IMR-90 (cell line): ENCODE results near the gene SLC4A9. TPM values are rescaled to one million over a fixed set of nuclear protein-coding genes. Genes with fewer than 3 reads are reported as not detected.

Source experiments
- ATAC-seq: fragments of 200-7000 bp; cut with Tn5 transposase; 2 replicates; pipeline ENCODE4 v1.9.1; 2020; ENCODE audit warnings: low read depth, mild to moderate bottlenecking, moderate library complexity
- BruUV-seq: library from RNA; stranded (reverse); fragments of 400-500 nt; replicated peaks from 2 replicates; lab custom pipeline; 2021; lab: Mats Ljungman, UMichigan
- CTCF ChIA-PET: fragments of 300-600 bp; formaldehyde crosslinking; extraction: SDS; loops from one replicate; lab custom pipeline; 2021; ENCODE audit warnings: antibody characterized with exemption; lab: Yijun Ruan, JAX
- POLR2A ChIA-PET: fragments of 300-600 bp; sonication (Branson Sonifier 250); formaldehyde crosslinking; loops from one replicate; lab custom pipeline; 2022; ENCODE audit warnings: antibody characterized with exemption; ENCODE audit not compliant: unreplicated experiment; lab: Charles Lee
- DNase-seq: peaks from one replicate; pipeline ENCODE4 v3.0.0; 2013
- H2AFZ ChIP-seq: replicated peaks from 2 replicates; pipeline ENCODE3; 2013; ENCODE audit warnings: low read length, mild to moderate bottlenecking; ENCODE audit not compliant: poor library complexity
- H2AK5ac ChIP-seq: 2 replicates; pipeline ENCODE4 v1.6.1; 2013; ENCODE audit warnings: low read depth, low read length, inconsistent platforms
- H2AK9ac ChIP-seq: replicated peaks from 2 replicates; pipeline ENCODE3; 2013; ENCODE audit warnings: mild to moderate bottlenecking, low read depth, low read length, moderate library complexity; ENCODE audit not compliant: poor library complexity
- H2BK120ac ChIP-seq: 2 replicates; pipeline ENCODE4 v1.6.1; 2013; ENCODE audit warnings: low read depth, low read length, inconsistent platforms
- H2BK15ac ChIP-seq: 3 replicates; pipeline ENCODE4 v1.6.1; 2013; ENCODE audit warnings: low read depth, low read length, inconsistent platforms
- H2BK20ac ChIP-seq: 2 replicates; pipeline ENCODE4 v1.6.1; 2013; ENCODE audit warnings: low read depth, mild to moderate bottlenecking, inconsistent platforms, low read length, moderate library complexity
- H2BK5ac ChIP-seq: 2 replicates; pipeline ENCODE4 v1.6.1; 2013; ENCODE audit warnings: mild to moderate bottlenecking, low read depth, low read length, inconsistent platforms; ENCODE audit not compliant: poor library complexity, severe bottlenecking
- H3K14ac ChIP-seq: replicated peaks from 2 replicates; pipeline ENCODE4 v1.6.1; 2013; ENCODE audit warnings: low read depth, low read length, inconsistent platforms
- H3K18ac ChIP-seq: 2 replicates; pipeline ENCODE4 v1.6.1; 2013; ENCODE audit warnings: low read depth, low read length, control low read depth
- H3K23ac ChIP-seq: 2 replicates; pipeline ENCODE4 v1.6.1; 2013; ENCODE audit warnings: low read depth, low read length, inconsistent platforms
- H3K27ac ChIP-seq: 2 replicates; pipeline ENCODE4 v1.5.1; 2013; ENCODE audit warnings: mild to moderate bottlenecking, control low read depth, low read length; ENCODE audit not compliant: insufficient read depth
- H3K27me3 ChIP-seq: 2 replicates; pipeline ENCODE4 v1.6.1; 2013; ENCODE audit warnings: low read length; ENCODE audit not compliant: control insufficient read depth, insufficient read depth
- H3K36me3 ChIP-seq: 2 replicates; pipeline ENCODE4 v1.6.1; 2013; ENCODE audit warnings: low read length, mixed read lengths; ENCODE audit not compliant: control insufficient read depth, insufficient read depth
- H3K4ac ChIP-seq: 2 replicates; pipeline ENCODE4 v1.6.1; 2013; ENCODE audit warnings: low read depth, low read length, inconsistent platforms
- H3K4me1 ChIP-seq: 2 replicates; pipeline ENCODE4 v1.6.1; 2013; ENCODE audit warnings: low read length, mixed read lengths; ENCODE audit not compliant: control insufficient read depth, insufficient read depth
- H3K4me2 ChIP-seq: 2 replicates; pipeline ENCODE4 v1.6.1; 2013; ENCODE audit warnings: low read depth, mild to moderate bottlenecking, control low read depth, low read length, moderate library complexity
- H3K4me3 ChIP-seq: 2 replicates; pipeline ENCODE4 v1.5.1; 2013; ENCODE audit warnings: low read depth, mild to moderate bottlenecking, control low read depth, low read length, moderate library complexity; ENCODE audit not compliant: insufficient read depth
- H3K56ac ChIP-seq: 2 replicates; pipeline ENCODE4 v1.6.1; 2013; ENCODE audit warnings: low read length, inconsistent platforms; ENCODE audit not compliant: insufficient read depth; ENCODE audit errors: extremely low read depth
- H3K79me1 ChIP-seq, 2 experiments: 2 replicates each; pipeline ENCODE4 v1.6.1; 2013; ENCODE audit warnings: low read length in 2 of 2, inconsistent platforms in 1 of 2, low read depth in 1 of 2
- H3K9ac ChIP-seq: 2 replicates; pipeline ENCODE4 v1.6.1; 2013; ENCODE audit warnings: low read depth, low read length, control low read depth
- H3K9me1 ChIP-seq: 2 replicates; pipeline ENCODE4 v1.6.1; 2013; ENCODE audit warnings: low read length, inconsistent platforms; ENCODE audit not compliant: insufficient read depth
- H3K9me3 ChIP-seq: 2 replicates; pipeline ENCODE4 v1.6.1; 2013; ENCODE audit warnings: low read length; ENCODE audit not compliant: control insufficient read depth, insufficient read depth
- H4K20me1 ChIP-seq: 2 replicates; pipeline ENCODE4 v1.6.1; 2013; ENCODE audit warnings: low read length, inconsistent platforms; ENCODE audit not compliant: insufficient read depth
- H4K5ac ChIP-seq: 2 replicates; pipeline ENCODE4 v1.6.1; 2013; ENCODE audit warnings: mild to moderate bottlenecking, low read depth, low read length, control low read depth
- H4K8ac ChIP-seq, 2 experiments: 2 replicates each; pipeline ENCODE4 v1.6.1; 2013; ENCODE audit warnings: low read depth in 2 of 2, low read length in 2 of 2, control low read depth in 1 of 2, inconsistent platforms in 1 of 2
- H4K91ac ChIP-seq: 2 replicates; pipeline ENCODE4 v1.6.1; 2013; ENCODE audit warnings: low read depth, low read length, inconsistent platforms; ENCODE audit not compliant: insufficient read depth
- CEBPB ChIP-seq: IDR thresholded peaks from 2 replicates; pipeline ENCODE4 v1.6.1; 2012; ENCODE audit warnings: low read depth, low read length, improper control_type of control experiment
- CHD1 ChIP-seq: IDR thresholded peaks from 2 replicates; pipeline ENCODE4 v1.6.1; 2012; ENCODE audit warnings: low read depth, low read length, improper control_type of control experiment
- FOS ChIP-seq: fragments of 150-350 bp; IDR thresholded peaks from 2 replicates; pipeline ENCODE4 v1.6.1; 2016; ENCODE audit warnings: low read depth, low read length
- MXI1 ChIP-seq: IDR thresholded peaks from 2 replicates; pipeline ENCODE4 v1.6.1; 2012; ENCODE audit warnings: low read depth, mild to moderate bottlenecking, low read length, moderate library complexity, borderline replicate concordance
- NFE2L2 ChIP-seq: fragments of 150-350 bp; IDR thresholded peaks from 2 replicates; pipeline ENCODE4 v1.6.1; 2016; ENCODE audit warnings: low read depth, mild to moderate bottlenecking, low read length
- POLR2A ChIP-seq: IDR thresholded peaks from 2 replicates; pipeline ENCODE4 v1.6.1; 2012; ENCODE audit warnings: mild to moderate bottlenecking, low read depth, low read length
- RCOR1 ChIP-seq: IDR thresholded peaks from 2 replicates; pipeline ENCODE4 v1.6.1; 2012; ENCODE audit warnings: mild to moderate bottlenecking, low read length, improper control_type of control experiment; ENCODE audit not compliant: insufficient replicate concordance
- RFX5 ChIP-seq: IDR thresholded peaks from 2 replicates; pipeline ENCODE4 v1.8.0; 2012; ENCODE audit warnings: low read depth, mild to moderate bottlenecking, low read length, moderate library complexity
- SMC3 ChIP-seq: fragments of 150-350 bp; IDR thresholded peaks from 2 replicates; pipeline ENCODE4 v1.6.1; 2016; ENCODE audit warnings: low read depth, mild to moderate bottlenecking, antibody characterized with exemption, low read length, moderate library complexity
- WGBS, 2 experiments: methylation state at CpG; one replicate each; pipeline versions ENCODE4 v1.1.5 to v1.1.7; 2013; ENCODE audit warnings: missing lambda C conversion rate in 2 of 2; ENCODE audit not compliant: insufficient read length in 1 of 2; ENCODE audit errors: extremely low coverage in 2 of 2; 5-methylcytosine and 5-hydroxymethylcytosine counted together
- dilution Hi-C: fragments of 300-500 bp; cut with HindIII; formaldehyde crosslinking; loops from one replicate; pipeline ENCODE4 v1.14.3; 2018; ENCODE audit warnings: low sequenced_read_pairs; ENCODE audit not compliant: unreplicated experiment
- in situ Hi-C: fragments of 300-500 bp; cut with MboI; formaldehyde crosslinking; loops from 3 replicates; pipeline ENCODE4 v1.14.3; 2019; ENCODE audit warnings: low sequenced_read_pairs, inconsistent platforms, mixed read lengths
- intact Hi-C: fragments of 100-400 bp; cut with micrococcal nuclease; formaldehyde crosslinking; loops from 2 replicates; pipeline ENCODE4 v1.10.0; 2022
- polyA plus RNA-seq, 3 experiments: library from polyadenylated mRNA; depleted of rRNA; stranded (reverse); fragments of >200 nt; gene quantifications; 2 replicates each; pipeline ENCODE4 v1.2.3, GENCODE V29; 2012; ENCODE audit warnings: low replicate concordance in 1 of 3
- total RNA-seq: library from RNA; depleted of rRNA; stranded (reverse); fragments of >200 nt; gene quantifications from 2 replicates; pipeline ENCODE4 v1.2.3, GENCODE V29; 2012
- TF ChIP-seq, protein P1 (sequence below): conservative IDR thresholded peaks from 2 replicates; pipeline ENCODE4 v1.5.1; 2012; ENCODE audit warnings: mild to moderate bottlenecking, low read depth, low read length, improper control_type of control experiment

SLC4A9 gene
- total and polyA plus RNA-seq, 2 of the 4 experiments (the other 2 are of a cell fraction): not detected

DNA sequence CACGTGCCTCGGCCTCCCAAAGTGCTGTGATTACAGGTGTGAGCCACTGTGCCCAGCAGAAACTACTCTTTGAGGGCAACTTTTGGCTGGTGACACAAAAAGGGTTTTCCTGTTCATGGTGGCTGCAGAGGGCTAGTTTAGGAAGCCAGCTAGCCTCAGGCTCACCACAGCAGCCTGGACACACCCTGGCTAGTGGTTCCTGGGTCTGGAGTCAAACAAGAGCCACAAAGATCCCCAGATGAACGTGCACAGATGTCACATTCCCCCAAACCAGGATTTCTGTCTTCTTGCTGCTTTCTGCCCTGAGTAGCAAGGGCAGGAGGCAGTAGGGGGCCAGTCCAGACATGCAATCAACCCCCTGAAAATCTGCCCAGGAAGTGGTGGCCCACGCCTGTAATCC lies 20.4 kb upstream of the SLC4A9 start:
- Histone ChIP-seq H2BK15ac (no peak overlapping the region), H3K27ac (no peak overlapping the region), H2AFZ (no peak overlapping the region), H3K4me2 (no peak overlapping the region), H4K91ac (no peak overlapping the region), H3K14ac (no peak overlapping the region), H4K5ac (no peak overlapping the region), H2AK9ac (no peak overlapping the region), H2BK20ac (no peak overlapping the region), H3K56ac (no peak overlapping the region), H3K23ac (no peak overlapping the region), H3K9me3 (no peaks in the 10 kb centered on the region), H3K36me3 (peaks cover 11% of the 10 kb centered on the region; the same call in 1 of the 2 replicates), H3K9me1 (peaks cover 21% of the 10 kb centered on the region), H3K9ac (no peak overlapping the region), H3K27me3 (no peaks in the 10 kb centered on the region), H2BK5ac (no peak overlapping the region), H4K8ac (no peak overlapping the region), H2BK120ac (no peak overlapping the region), H4K20me1 (no peaks in the 10 kb centered on the region; the same call in none of the 2 replicates), H3K4me1 (peaks cover 8% of the 10 kb centered on the region), H3K4me3 (no peak overlapping the region), H3K79me1 (peaks cover 34 to 72% of the 10 kb centered on the region in 2 experiments), H3K4ac (no peak overlapping the region), H2AK5ac (no peak overlapping the region), H3K18ac (no peak overlapping the region)
- in situ Hi-C loops (no loop called here), intact Hi-C loops (no loop called here), dilution Hi-C loops (no loop called here)
- TF ChIP-seq POLR2A (no peak), MXI1 (no peak), CHD1 (no peak), NFE2L2 (no peak), CEBPB (no peak), SMC3 (no peak), FOS (no peak), RCOR1 (no peak), RFX5 (no peak)
- TF ChIP-seq, protein P1, sequence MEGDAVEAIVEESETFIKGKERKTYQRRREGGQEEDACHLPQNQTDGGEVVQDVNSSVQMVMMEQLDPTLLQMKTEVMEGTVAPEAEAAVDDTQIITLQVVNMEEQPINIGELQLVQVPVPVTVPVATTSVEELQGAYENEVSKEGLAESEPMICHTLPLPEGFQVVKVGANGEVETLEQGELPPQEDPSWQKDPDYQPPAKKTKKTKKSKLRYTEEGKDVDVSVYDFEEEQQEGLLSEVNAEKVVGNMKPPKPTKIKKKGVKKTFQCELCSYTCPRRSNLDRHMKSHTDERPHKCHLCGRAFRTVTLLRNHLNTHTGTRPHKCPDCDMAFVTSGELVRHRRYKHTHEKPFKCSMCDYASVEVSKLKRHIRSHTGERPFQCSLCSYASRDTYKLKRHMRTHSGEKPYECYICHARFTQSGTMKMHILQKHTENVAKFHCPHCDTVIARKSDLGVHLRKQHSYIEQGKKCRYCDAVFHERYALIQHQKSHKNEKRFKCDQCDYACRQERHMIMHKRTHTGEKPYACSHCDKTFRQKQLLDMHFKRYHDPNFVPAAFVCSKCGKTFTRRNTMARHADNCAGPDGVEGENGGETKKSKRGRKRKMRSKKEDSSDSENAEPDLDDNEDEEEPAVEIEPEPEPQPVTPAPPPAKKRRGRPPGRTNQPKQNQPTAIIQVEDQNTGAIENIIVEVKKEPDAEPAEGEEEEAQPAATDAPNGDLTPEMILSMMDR: no peak
- ChIA-PET POLR2A (no interaction called here), CTCF (interaction anchor here (1.4 kb wide), 1 partner anchor 95 kb away, joined by 4 read pairs; no protein-coding TSS in a partner anchor)
- no peak for ATAC-seq
- BruUV-seq: no TSS peak
- DNase-seq: no peak
- WGBS, 2 experiments: no CpG with 5 or more reads among the region's 4 CpGs
